Measurements from ENCODE around the gene WNT2. TPM values are rescaled to one million over a fixed set of nuclear protein-coding genes. Genes with fewer than 3 reads are reported as not detected.
"Not testable (repeated sequence)": the region's sequence is repeated elsewhere in the genome, so short reads cannot be mapped to it uniquely, and the experiment has no call there.

Gene WNT2
- total RNA-seq, 4 donors from 2014 or later = 0.68 to 0.99 TPM; not detected in 2

DNA sequence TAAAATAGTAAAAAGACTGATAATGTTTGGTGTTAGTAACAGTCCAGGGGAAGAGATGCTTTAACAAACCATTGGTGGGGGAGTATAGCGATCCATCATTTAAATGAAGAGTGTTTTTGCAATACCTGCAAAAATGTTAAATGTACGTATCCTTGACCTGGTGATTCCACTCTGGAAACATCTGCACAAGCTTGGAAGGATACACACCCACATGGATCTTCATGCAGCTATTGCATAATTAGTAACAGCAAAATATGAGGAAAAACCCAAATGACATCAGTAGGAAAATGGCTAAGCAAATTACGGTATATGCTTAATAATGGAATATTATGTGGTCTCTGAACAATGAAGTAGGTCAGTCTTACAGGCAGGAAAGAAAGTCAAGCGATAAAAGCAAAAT is 20.5 kb downstream of the WNT2 start:
- no peaks in the 10 kb centered on the region for H3K4me1 ChIP-seq
- H3K36me3 ChIP-seq = no peaks in the 10 kb centered on the region
- H3K27ac ChIP-seq = no peak overlapping the region
- no peak for DNase-seq (ENCODE audit: low spot score in 2 of 2)
- no peaks in the 10 kb centered on the region for H3K27me3 ChIP-seq
- WGBS = 83% methylated on average over 4 of the region's 4 CpGs
- H3K9me3 ChIP-seq = no peaks in the 10 kb centered on the region
- H3K4me3 ChIP-seq = no peak overlapping the region
- TF ChIP-seq CTCF (IDR thresholded peaks at IDR 0.05) (no peak), EP300 (IDR thresholded peaks at IDR 0.05) (no peak), POLR2A (IDR thresholded peaks at IDR 0.05) (no peak), POLR2AphosphoS5 (IDR thresholded peaks at IDR 0.05) (no peak)

GRCh38 chr7:117300506-117300905 is 22.4 kb downstream of the WNT2 start:
- H3K27me3 ChIP-seq; H3K27ac ChIP-seq; H3K36me3 ChIP-seq; H3K4me3 ChIP-seq; H3K9me3 ChIP-seq; DNase-seq (ENCODE audit: low spot score in 2 of 2); H3K4me1 ChIP-seq: not testable (repeated sequence)
- WGBS = 96% methylated on average over 5 of the region's 5 CpGs

GRCh38 chr7:117297606-117298005 is 25.3 kb downstream of the WNT2 start:
- Histone ChIP-seq H3K9me3 (no peaks in the 10 kb centered on the region), H3K36me3 (no peaks in the 10 kb centered on the region), H3K27me3 (no peaks in the 10 kb centered on the region), H3K4me1 (no peaks in the 10 kb centered on the region), H3K4me3 (no peak overlapping the region), H3K27ac (no peak overlapping the region)
- WGBS = 92% methylated on average over 12 of the region's 12 CpGs
- no peak for TF ChIP-seq CTCF (IDR thresholded peaks at IDR 0.05)
- TF ChIP-seq POLR2A (IDR thresholded peaks at IDR 0.05) = no peak
- TF ChIP-seq POLR2AphosphoS5 (IDR thresholded peaks at IDR 0.05) = no peak
- TF ChIP-seq EP300 (IDR thresholded peaks at IDR 0.05) = no peak
- DNase-seq (ENCODE audit: low spot score in 2 of 2) = no peak

GRCh38 chr7:117296066-117296465 is 26.8 kb downstream of the WNT2 start:
- 34% methylated on average over 3 of the region's 3 CpGs for whole genome bisulfite sequencing
- Histone ChIP-seq H3K27me3 (no peaks in the 10 kb centered on the region), H3K9me3 (no peaks in the 10 kb centered on the region), H3K4me3 (no peak overlapping the region), H3K27ac (no peak overlapping the region), H3K4me1 (no peaks in the 10 kb centered on the region), H3K36me3 (no peaks in the 10 kb centered on the region)
- TF ChIP-seq EP300 (IDR thresholded peaks at IDR 0.05) (no peak), POLR2A (IDR thresholded peaks at IDR 0.05) (no peak), POLR2AphosphoS5 (IDR thresholded peaks at IDR 0.05) (no peak), CTCF (IDR thresholded peaks at IDR 0.05) (no peak)
- DNase-seq (ENCODE audit: low spot score in 2 of 2) = no peak

GRCh38 chr7:117285826-117286225 is 37.0 kb downstream of the WNT2 start:
- Histone ChIP-seq H3K4me1 (peaks cover 5% of the 10 kb centered on the region), H3K36me3 (no peaks in the 10 kb centered on the region), H3K27me3 (no peaks in the 10 kb centered on the region), H3K27ac (no peak overlapping the region), H3K4me3 (no peak overlapping the region), H3K9me3 (no peaks in the 10 kb centered on the region)
- no peak for DNase-seq (ENCODE audit: low spot score in 2 of 2)
- TF ChIP-seq POLR2A (IDR thresholded peaks at IDR 0.05) (no peak), POLR2AphosphoS5 (IDR thresholded peaks at IDR 0.05) (no peak), EP300 (IDR thresholded peaks at IDR 0.05) (no peak), CTCF (IDR thresholded peaks at IDR 0.05) (no peak)
- whole genome bisulfite sequencing = 67% methylated on average over 5 of the region's 5 CpGs

DNA sequence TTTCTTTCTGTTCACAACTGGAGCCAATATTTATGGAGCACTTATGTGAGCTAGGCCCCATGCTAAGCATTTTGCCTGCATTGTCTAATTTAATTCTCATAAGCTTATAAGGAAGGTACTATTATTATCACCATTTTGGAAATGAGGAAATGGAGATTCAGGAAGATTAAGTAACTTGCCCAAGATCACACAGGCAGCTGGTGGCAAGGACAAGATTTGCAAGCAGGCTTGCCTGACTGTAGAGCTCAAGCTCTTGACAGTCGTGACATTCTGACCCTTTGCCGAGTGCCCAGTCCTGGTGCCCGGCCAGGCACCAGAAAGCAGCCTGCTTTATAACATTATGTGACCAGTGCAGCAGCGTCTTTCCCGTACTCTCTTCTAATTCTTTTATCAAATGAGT is 38.2 kb downstream of the WNT2 start:
- Histone ChIP-seq H3K4me1 (peaks cover 8% of the 10 kb centered on the region), H3K36me3 (no peaks in the 10 kb centered on the region), H3K27ac (no peak overlapping the region), H3K27me3 (no peaks in the 10 kb centered on the region), H3K4me3 (no peak overlapping the region), H3K9me3 (no peaks in the 10 kb centered on the region)
- TF ChIP-seq POLR2A (IDR thresholded peaks at IDR 0.05) = no peak
- TF ChIP-seq EP300 (IDR thresholded peaks at IDR 0.05) = no peak
- 96% methylated on average over 5 of the region's 5 CpGs for WGBS
- no peak for DNase-seq (ENCODE audit: low spot score in 2 of 2)

All from suprapubic skin (tissue), 4 donors.